Muscle layer of duodenum (tissue), 2 donors: Measurements from ENCODE around the gene PPHLN1.

Experiments
- H3K27ac ChIP-seq: one replicate; pipeline ENCODE4 v1.7.0; 2013; ENCODE audit warnings: mild to moderate bottlenecking, low read length
- H3K27me3 ChIP-seq: one replicate; pipeline ENCODE4 v1.7.0; 2013; ENCODE audit warnings: low read depth, mild to moderate bottlenecking, control low read depth, low read length
- H3K36me3 ChIP-seq, 2 donors: one replicate each; pipeline ENCODE4 v1.7.0; 2013; ENCODE audit warnings: low read length in 2 of 2, control low read depth in 1 of 2, mild to moderate bottlenecking in 1 of 2; ENCODE audit not compliant: insufficient read depth in 2 of 2, control insufficient read depth in 1 of 2
- H3K4me1 ChIP-seq, 2 donors: one replicate each; pipeline ENCODE4 v1.7.0; 2013; ENCODE audit warnings: low read length in 2 of 2, mild to moderate bottlenecking in 2 of 2, control low read depth in 1 of 2, moderate library complexity in 1 of 2; ENCODE audit not compliant: insufficient read depth in 2 of 2, control insufficient read depth in 1 of 2
- H3K4me3 ChIP-seq, 2 donors: one replicate each; pipeline ENCODE4 v1.7.0; 2013; ENCODE audit warnings: low read length in 2 of 2, low read depth in 1 of 2, mild to moderate bottlenecking in 1 of 2
- H3K9me3 ChIP-seq, 2 donors: one replicate each; pipeline ENCODE4 v1.7.0; 2013; ENCODE audit warnings: low read length in 2 of 2, control low read depth in 1 of 2, mild to moderate bottlenecking in 1 of 2; ENCODE audit not compliant: control insufficient read depth in 1 of 2
- donor health status: healthy.

The PPHLN1 gene

GRCh38 chr12:42325653-42326474 lies at the start of gene PPHLN1, which contains the start of gene ZCRB1:
Gene PPHLN1 (plus strand): TSS chr12:42326167. CDS start chr12:42335903, 9,736 bp downstream.
Gene ZCRB1 (minus strand): TSS chr12:42326094. CDS start chr12:42324102, 1,992 bp downstream.
- Histone ChIP-seq H3K4me1 (peaks cover 14 to 23% of the 10 kb centered on the region in 2 donors), H3K36me3 (peaks cover 5 to 15% of the 10 kb centered on the region in 2 donors), H3K27me3 (no peaks in the 10 kb centered on the region)

GRCh38 chr12:42277396-42278127 lies 48.4 kb upstream of the PPHLN1 start:
- H3K36me3 ChIP-seq: no peaks in the 10 kb centered on the region
- H3K4me3 ChIP-seq: no peak overlapping the region
- H3K9me3 ChIP-seq: no peaks in the 10 kb centered on the region
- no peaks in the 10 kb centered on the region for H3K4me1 ChIP-seq
- no peak overlapping the region for H3K27ac ChIP-seq
- no peaks in the 10 kb centered on the region for H3K27me3 ChIP-seq

More at GRCh38 chr12:42325653-42326474, at the start of gene PPHLN1, which contains the start of gene ZCRB1:
- Histone ChIP-seq H3K4me3 (peak within 1 kb of the TSS; percentile 82 to 85), H3K9me3 (no peaks in the 10 kb centered on the region), H3K27ac (peak within 1 kb of the TSS; percentile 92)

- H3K27ac ChIP-seq: no peak overlapping the region
- no peaks in the 10 kb centered on the region for H3K9me3 ChIP-seq
- no peaks in the 10 kb centered on the region for H3K36me3 ChIP-seq
- no peak overlapping the region for H3K4me3 ChIP-seq
- no peaks in the 10 kb centered on the region for H3K4me1 ChIP-seq
- H3K27me3 ChIP-seq: no peaks in the 10 kb centered on the region
These were observed 47.8 kb upstream of the PPHLN1 start for GRCh38 chr12:42278128-42278510.

GRCh38 chr12:42281278-42281677 lies 44.7 kb upstream of the PPHLN1 start:
- Histone ChIP-seq H3K36me3 (no peaks in the 10 kb centered on the region), H3K4me3 (no peak overlapping the region), H3K4me1 (no peaks in the 10 kb centered on the region), H3K27ac (no peak overlapping the region), H3K27me3 (no peaks in the 10 kb centered on the region), H3K9me3 (no peaks in the 10 kb centered on the region)

GRCh38 chr12:42281844-42282243 lies 44.1 kb upstream of the PPHLN1 start:
- Histone ChIP-seq H3K9me3 (no peaks in the 10 kb centered on the region), H3K4me1 (no peaks in the 10 kb centered on the region), H3K27me3 (no peaks in the 10 kb centered on the region), H3K36me3 (no peaks in the 10 kb centered on the region), H3K27ac (no peak overlapping the region), H3K4me3 (no peak overlapping the region)

GRCh38 chr12:42282294-42282693 lies 43.7 kb upstream of the PPHLN1 start:
- H3K4me1 ChIP-seq: no peaks in the 10 kb centered on the region
- no peaks in the 10 kb centered on the region for H3K9me3 ChIP-seq
- H3K27me3 ChIP-seq: no peaks in the 10 kb centered on the region

GRCh38 chr12:42283739-42284138 lies 42.2 kb upstream of the PPHLN1 start:
- H3K27ac ChIP-seq: no peak overlapping the region
- no peaks in the 10 kb centered on the region for H3K27me3 ChIP-seq
- no peaks in the 10 kb centered on the region for H3K36me3 ChIP-seq
- H3K4me1 ChIP-seq: no peaks in the 10 kb centered on the region
- no peak overlapping the region for H3K4me3 ChIP-seq
- no peaks in the 10 kb centered on the region for H3K9me3 ChIP-seq

More at GRCh38 chr12:42282294-42282693, 43.7 kb upstream of the PPHLN1 start:
- H3K36me3 ChIP-seq: no peaks in the 10 kb centered on the region
- H3K4me3 ChIP-seq: no peak overlapping the region
- H3K27ac ChIP-seq: no peak overlapping the region

GRCh38 chr12:42284157-42284556 lies 41.8 kb upstream of the PPHLN1 start:
- Histone ChIP-seq H3K27me3 (no peaks in the 10 kb centered on the region), H3K27ac (no peak overlapping the region), H3K4me3 (no peak overlapping the region), H3K9me3 (no peaks in the 10 kb centered on the region), H3K4me1 (no peaks in the 10 kb centered on the region), H3K36me3 (no peaks in the 10 kb centered on the region)

- H3K27ac ChIP-seq: no peak overlapping the region
- no peaks in the 10 kb centered on the region for H3K36me3 ChIP-seq
- no peak overlapping the region for H3K4me3 ChIP-seq
These were observed 41.1 kb upstream of the PPHLN1 start for GRCh38 chr12:42284876-42285275.

GRCh38 chr12:42285431-42285830 lies 40.5 kb upstream of the PPHLN1 start:
- Histone ChIP-seq H3K27ac (no peak overlapping the region), H3K27me3 (no peaks in the 10 kb centered on the region), H3K4me1 (no peaks in the 10 kb centered on the region), H3K9me3 (no peaks in the 10 kb centered on the region), H3K36me3 (no peaks in the 10 kb centered on the region), H3K4me3 (no peak overlapping the region)

More at GRCh38 chr12:42284876-42285275, 41.1 kb upstream of the PPHLN1 start:
- H3K27me3 ChIP-seq: no peaks in the 10 kb centered on the region
- no peaks in the 10 kb centered on the region for H3K9me3 ChIP-seq
- no peaks in the 10 kb centered on the region for H3K4me1 ChIP-seq

GRCh38 chr12:42286741-42287140 lies 39.2 kb upstream of the PPHLN1 start:
- Histone ChIP-seq H3K36me3 (no peaks in the 10 kb centered on the region), H3K4me3 (no peak overlapping the region), H3K27me3 (no peaks in the 10 kb centered on the region), H3K4me1 (no peaks in the 10 kb centered on the region), H3K27ac (no peak overlapping the region), H3K9me3 (no peaks in the 10 kb centered on the region)
